Tibial nerve (tissue), 4 donors: Measurements from ENCODE around the gene ACOXL. TPM values are rescaled to one million over a fixed set of nuclear protein-coding genes. Genes with fewer than 3 reads are reported as not detected.

Experiments used
- DNase-seq, 2 donors: peaks; one replicate each; pipeline ENCODE4 v3.0.0-alpha.2; 2019; ENCODE audit warnings: low spot score in 2 of 2
- H3K27ac ChIP-seq, 4 donors: fragments of 200-600 bp; sonication (generic) in 3 of 4; one replicate each; pipeline ENCODE4 v1.5.1; 2017 to 2019; ENCODE audit warnings: mild to moderate bottlenecking in 1 of 4
- H3K27me3 ChIP-seq, 2 donors: fragments of 200-600 bp; sonication (generic) in 1 of 2; one replicate each; pipeline versions ENCODE4 v1.5.1 to v1.6.0; 2017 to 2019
- H3K36me3 ChIP-seq, 3 donors: fragments of 200-600 bp; sonication (generic); one replicate each; pipeline ENCODE4 v1.5.1; 2018 to 2019
- H3K4me1 ChIP-seq, 4 donors: fragments of 200-600 bp; sonication (generic) in 3 of 4; one replicate each; pipeline ENCODE4 v1.5.1; 2017 to 2019
- H3K4me3 ChIP-seq, 4 donors: fragments of 200-600 bp; sonication (generic) in 3 of 4; one replicate each; pipeline ENCODE4 v1.5.1; 2017 to 2019; ENCODE audit warnings: mild to moderate bottlenecking in 1 of 4, moderate library complexity in 1 of 4
- H3K9me3 ChIP-seq, 4 donors: fragments of 200-600 bp; sonication (generic) in 3 of 4; one replicate each; pipeline ENCODE4 v1.5.1; 2017 to 2019
- CTCF ChIP-seq, 5 experiments: fragments of 200-600 bp in 3 of 5; fragments of 450-650 bp in 2 of 5; sonication (generic) in 3 of 5; IDR thresholded peaks; one replicate each; pipeline ENCODE4 v1.5.1; 2016 to 2019; ENCODE audit warnings: antibody characterized with exemption in 5 of 5, mild to moderate bottlenecking in 3 of 5, moderate library complexity in 2 of 5
- EP300 ChIP-seq, 2 donors: sonication (generic); formaldehyde crosslinking; IDR thresholded peaks; one replicate each; pipeline ENCODE4 v1.6.1; 2017; ENCODE audit warnings: antibody characterized with exemption in 2 of 2, mild to moderate bottlenecking in 1 of 2
- POLR2A ChIP-seq, 2 donors: fragments of 450-650 bp; IDR thresholded peaks; one replicate each; pipeline ENCODE4 v1.6.1; 2017; ENCODE audit warnings: antibody characterized with exemption in 2 of 2, mild to moderate bottlenecking in 2 of 2, moderate library complexity in 2 of 2
- WGBS, 2 donors: methylation state at CpG; one replicate each; pipeline ENCODE4 v1.1.5; 2018; 5-methylcytosine and 5-hydroxymethylcytosine counted together
- total RNA-seq, 4 donors: library from RNA; depleted of rRNA; stranded (reverse); fragments of >200 nt; gene quantifications; one replicate each; pipeline ENCODE4 v1.1.0, GENCODE V29; 2016

Gene ACOXL
- total RNA-seq, 4 donors from 2014 or later = 0.30 TPM; not detected in 3

GRCh38 chr2:110724820-110725219, 7.6 kb upstream of the ACOXL start:
- Histone ChIP-seq H3K27ac (no peak overlapping the region), H3K9me3 (no peaks in the 10 kb centered on the region), H3K4me3 (no peak overlapping the region), H3K4me1 (no peaks in the 10 kb centered on the region), H3K27me3 (no peaks in the 10 kb centered on the region), H3K36me3 (no peaks in the 10 kb centered on the region)
- DNase-seq = no peak
- TF ChIP-seq EP300 (IDR thresholded peaks at IDR 0.05) = no peak
- WGBS, 2 donors = 66 to 84% methylated on average over 2 of the region's 2 CpGs

- no peaks in the 10 kb centered on the region for H3K9me3 ChIP-seq
- no peaks in the 10 kb centered on the region for H3K36me3 ChIP-seq
- H3K4me3 ChIP-seq = no peak overlapping the region
- 80 to 86% methylated on average over 6 to 9 of the region's 9 CpGs for WGBS, 2 donors
- H3K27me3 ChIP-seq = peaks cover 0 to 3% of the 10 kb centered on the region in 2 donors
- TF ChIP-seq EP300 (IDR thresholded peaks at IDR 0.05) = no peak
- H3K27ac ChIP-seq = no peak overlapping the region
- no peaks in the 10 kb centered on the region for H3K4me1 ChIP-seq
- no peak for DNase-seq
These were observed 7.0 kb upstream of the ACOXL start for GRCh38 chr2:110725370-110725769.

GRCh38 chr2:110725859-110726258, 6.5 kb upstream of the ACOXL start:
- no peaks in the 10 kb centered on the region for H3K4me1 ChIP-seq
- H3K9me3 ChIP-seq = no peaks in the 10 kb centered on the region
- H3K36me3 ChIP-seq = no peaks in the 10 kb centered on the region
- WGBS, 2 donors = 64 to 75% methylated on average over 2 to 3 of the region's 3 CpGs
- no peak for DNase-seq
- peaks cover 0 to 8% of the 10 kb centered on the region in 2 donors for H3K27me3 ChIP-seq
- no peak overlapping the region for H3K4me3 ChIP-seq
- H3K27ac ChIP-seq = no peak overlapping the region
- TF ChIP-seq EP300 (IDR thresholded peaks at IDR 0.05) (no peak), CTCF (IDR thresholded peaks at IDR 0.05) (no peak), POLR2A (IDR thresholded peaks at IDR 0.05) (no peak)

- Histone ChIP-seq H3K27ac (no peak overlapping the region), H3K4me1 (no peaks in the 10 kb centered on the region), H3K9me3 (no peaks in the 10 kb centered on the region), H3K27me3 (peaks cover 0 to 12% of the 10 kb centered on the region in 2 donors), H3K36me3 (no peaks in the 10 kb centered on the region), H3K4me3 (no peak overlapping the region)
- no peak for TF ChIP-seq EP300 (IDR thresholded peaks at IDR 0.05)
- TF ChIP-seq CTCF (IDR thresholded peaks at IDR 0.05) = no peak
- TF ChIP-seq POLR2A (IDR thresholded peaks at IDR 0.05) = no peak
- 93 to 94% methylated on average over 2 of the region's 2 CpGs for WGBS, 2 donors
- DNase-seq = no peak
These were observed 6.1 kb upstream of the ACOXL start for GRCh38 chr2:110726285-110726684.

GRCh38 chr2:110727923-110728322, 4.5 kb upstream of the ACOXL start:
- no peak for TF ChIP-seq EP300 (IDR thresholded peaks at IDR 0.05)
- no peak for TF ChIP-seq CTCF (IDR thresholded peaks at IDR 0.05)
- TF ChIP-seq POLR2A (IDR thresholded peaks at IDR 0.05) = no peak
- WGBS, 2 donors = 85 to 92% methylated on average over 4 of the region's 4 CpGs
- Histone ChIP-seq H3K9me3 (no peaks in the 10 kb centered on the region), H3K4me1 (peaks cover 0 to 9% (median 4%) of the 10 kb centered on the region in 4 donors), H3K27me3 (peaks cover 0 to 29% of the 10 kb centered on the region in 2 donors), H3K4me3 (no peak overlapping the region), H3K27ac (no peak overlapping the region), H3K36me3 (no peaks in the 10 kb centered on the region)
- no peak for DNase-seq

GRCh38 chr2:110729106-110729505, 3.3 kb upstream of the ACOXL start:
- H3K27ac ChIP-seq = no peak overlapping the region
- H3K36me3 ChIP-seq = no peaks in the 10 kb centered on the region
- TF ChIP-seq CTCF (IDR thresholded peaks at IDR 0.05) = no peak
- TF ChIP-seq POLR2A (IDR thresholded peaks at IDR 0.05) = no peak
- TF ChIP-seq EP300 (IDR thresholded peaks at IDR 0.05) = no peak
- H3K9me3 ChIP-seq = no peaks in the 10 kb centered on the region
- peaks cover 0 to 14% (median 5%) of the 10 kb centered on the region in 4 donors for H3K4me1 ChIP-seq
- no peak overlapping the region for H3K4me3 ChIP-seq
- H3K27me3 ChIP-seq = peaks cover 0 to 40% of the 10 kb centered on the region in 2 donors
- WGBS, 2 donors = 59 to 74% methylated on average over 7 of the region's 7 CpGs
- no peak for DNase-seq
